DOHH2 (cell line): ENCODE measurements around the gene RAD51B.

Source experiments
- H3F3A ChIP-seq: fragments of 200-600 bp; sonication (generic), shearing (Covaris generic); 2 replicates; pipeline ENCODE4 v1.6.0; 2016; ENCODE audit warnings: antibody characterized with exemption, mild to moderate bottlenecking; ENCODE audit not compliant: control insufficient read depth, insufficient read depth
- H3K27ac ChIP-seq: fragments of 200-600 bp; sonication (generic); 2 replicates; pipeline ENCODE4 v1.5.1; 2014; ENCODE audit warnings: low read depth, mild to moderate bottlenecking, low read length, moderate library complexity
- H3K27me3 ChIP-seq: fragments of 200-600 bp; sonication (generic); 2 replicates; pipeline ENCODE4 v1.6.1; 2014; ENCODE audit warnings: mild to moderate bottlenecking, low read length, mixed read lengths; ENCODE audit not compliant: control insufficient read depth
- H3K36me3 ChIP-seq: fragments of 200-600 bp; sonication (generic); 2 replicates; pipeline ENCODE4 v1.6.1; 2014; ENCODE audit warnings: mild to moderate bottlenecking, low read length, moderate library complexity, mixed read lengths; ENCODE audit not compliant: control insufficient read depth
- H3K4me1 ChIP-seq: fragments of 200-600 bp; sonication (generic); 2 replicates; pipeline ENCODE4 v1.6.1; 2014; ENCODE audit warnings: mild to moderate bottlenecking, low read length, mixed read lengths; ENCODE audit not compliant: control insufficient read depth
- H3K4me2 ChIP-seq: fragments of 200-600 bp; sonication (generic); 2 replicates; pipeline ENCODE4 v1.6.0; 2014; ENCODE audit warnings: mild to moderate bottlenecking, low read length, moderate library complexity
- H3K4me3 ChIP-seq: fragments of 200-600 bp; sonication (generic); 2 replicates; pipeline ENCODE4 v1.5.1; 2014; ENCODE audit warnings: mild to moderate bottlenecking, low read length, mixed read lengths
- H3K79me2 ChIP-seq: fragments of 200-600 bp; sonication (generic); 2 replicates; pipeline ENCODE4 v1.6.1; 2014; ENCODE audit warnings: mild to moderate bottlenecking, low read length, mixed read lengths; ENCODE audit not compliant: control insufficient read depth
- H3K9me2 ChIP-seq: fragments of 200-600 bp; sonication (generic); replicated peaks from 2 replicates; pipeline ENCODE4 v1.6.1; 2014; ENCODE audit warnings: mild to moderate bottlenecking, low read length, mixed read lengths; ENCODE audit not compliant: control insufficient read depth
- H3K9me3 ChIP-seq: fragments of 200-600 bp; sonication (generic); 2 replicates; pipeline ENCODE4 v1.6.1; 2014; ENCODE audit warnings: antibody characterized with exemption, low read length, mixed read lengths; ENCODE audit not compliant: control insufficient read depth, insufficient read depth
- H4K20me1 ChIP-seq: fragments of 200-600 bp; sonication (generic); 2 replicates; pipeline ENCODE4 v1.6.0; 2014; ENCODE audit warnings: low read depth, mild to moderate bottlenecking, antibody characterized with exemption, low read length, moderate library complexity; ENCODE audit not compliant: control insufficient read depth, insufficient read depth
- EZH2phosphoT487 ChIP-seq: fragments of 200-600 bp; sonication (generic); IDR thresholded peaks from 2 replicates; pipeline ENCODE4 v1.6.1; 2017; ENCODE audit warnings: borderline replicate concordance, mild to moderate bottlenecking, antibody characterized with exemption, low read length, moderate library complexity, mixed read lengths
- TF ChIP-seq, protein P1 (sequence below): fragments of 200-600 bp; sonication (generic); IDR thresholded peaks from one replicate; pipeline ENCODE4 v1.5.1; 2014; ENCODE audit warnings: antibody characterized with exemption, mild to moderate bottlenecking, low read depth, low read length; ENCODE audit not compliant: poor library complexity, severe bottlenecking

The RAD51B gene

DNA sequence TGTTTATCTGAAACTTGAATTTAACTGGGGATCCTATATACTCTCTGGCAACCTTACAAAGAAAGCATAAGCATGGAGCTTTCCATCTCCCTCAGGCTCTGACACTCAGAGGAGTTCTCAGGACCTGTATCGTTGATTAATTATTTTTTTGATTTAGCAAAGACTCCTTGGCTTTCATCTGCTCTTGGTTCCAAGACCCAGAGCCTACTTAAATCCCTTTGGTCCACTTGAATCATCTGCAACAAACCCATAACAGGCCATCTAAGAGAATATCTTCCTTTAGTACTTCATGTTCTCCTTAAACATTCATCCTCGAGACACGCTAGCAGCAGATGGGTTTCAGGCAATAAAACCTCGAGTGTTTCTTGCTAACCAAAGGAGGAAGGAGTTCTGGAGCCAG is 887.9 kb downstream of the RAD51B start:
- TF ChIP-seq EZH2phosphoT487 = no peak
- TF ChIP-seq, protein P1, sequence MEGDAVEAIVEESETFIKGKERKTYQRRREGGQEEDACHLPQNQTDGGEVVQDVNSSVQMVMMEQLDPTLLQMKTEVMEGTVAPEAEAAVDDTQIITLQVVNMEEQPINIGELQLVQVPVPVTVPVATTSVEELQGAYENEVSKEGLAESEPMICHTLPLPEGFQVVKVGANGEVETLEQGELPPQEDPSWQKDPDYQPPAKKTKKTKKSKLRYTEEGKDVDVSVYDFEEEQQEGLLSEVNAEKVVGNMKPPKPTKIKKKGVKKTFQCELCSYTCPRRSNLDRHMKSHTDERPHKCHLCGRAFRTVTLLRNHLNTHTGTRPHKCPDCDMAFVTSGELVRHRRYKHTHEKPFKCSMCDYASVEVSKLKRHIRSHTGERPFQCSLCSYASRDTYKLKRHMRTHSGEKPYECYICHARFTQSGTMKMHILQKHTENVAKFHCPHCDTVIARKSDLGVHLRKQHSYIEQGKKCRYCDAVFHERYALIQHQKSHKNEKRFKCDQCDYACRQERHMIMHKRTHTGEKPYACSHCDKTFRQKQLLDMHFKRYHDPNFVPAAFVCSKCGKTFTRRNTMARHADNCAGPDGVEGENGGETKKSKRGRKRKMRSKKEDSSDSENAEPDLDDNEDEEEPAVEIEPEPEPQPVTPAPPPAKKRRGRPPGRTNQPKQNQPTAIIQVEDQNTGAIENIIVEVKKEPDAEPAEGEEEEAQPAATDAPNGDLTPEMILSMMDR = no peak
- no peak overlapping the region for H3K4me2 ChIP-seq
- no peaks in the 10 kb centered on the region for H4K20me1 ChIP-seq
- no peaks in the 10 kb centered on the region for H3K36me3 ChIP-seq
- H3K4me1 ChIP-seq = no peaks in the 10 kb centered on the region
- H3F3A ChIP-seq = no peaks in the 10 kb centered on the region
- no peaks in the 10 kb centered on the region for H3K79me2 ChIP-seq
- H3K4me3 ChIP-seq = no peak overlapping the region
- H3K9me2 ChIP-seq = no peaks in the 10 kb centered on the region
- no peak overlapping the region for H3K27ac ChIP-seq
- H3K27me3 ChIP-seq = no peaks in the 10 kb centered on the region
- no peaks in the 10 kb centered on the region for H3K9me3 ChIP-seq

DNA sequence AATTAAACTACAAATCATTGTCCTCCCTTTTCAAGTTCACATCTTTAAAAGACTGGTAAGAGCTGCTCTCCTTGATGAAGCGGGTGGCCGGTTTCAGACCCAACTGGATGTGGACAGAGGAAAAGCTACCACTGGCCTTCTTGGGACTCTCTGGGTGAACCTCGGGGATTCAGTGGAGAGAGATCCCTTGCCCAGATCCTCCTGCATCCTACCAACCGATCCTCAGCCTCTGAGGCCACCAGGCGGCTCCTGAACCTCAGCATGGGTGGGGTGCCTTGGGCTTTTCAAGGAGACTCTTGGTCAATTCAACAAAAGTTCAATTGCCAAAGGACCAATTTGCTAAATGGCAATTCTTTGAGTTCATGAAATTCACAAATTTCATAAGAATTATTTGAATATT is 888.8 kb downstream of the RAD51B start:
- Histone ChIP-seq H3K9me3 (no peaks in the 10 kb centered on the region), H3K79me2 (no peaks in the 10 kb centered on the region), H3F3A (no peaks in the 10 kb centered on the region), H3K4me1 (no peaks in the 10 kb centered on the region), H3K4me3 (no peak overlapping the region), H3K4me2 (no peak overlapping the region), H3K9me2 (no peaks in the 10 kb centered on the region), H3K36me3 (no peaks in the 10 kb centered on the region), H3K27ac (no peak overlapping the region), H4K20me1 (no peaks in the 10 kb centered on the region), H3K27me3 (no peaks in the 10 kb centered on the region)
- TF ChIP-seq, protein P1 = no peak
- TF ChIP-seq EZH2phosphoT487 = no peak

DNA sequence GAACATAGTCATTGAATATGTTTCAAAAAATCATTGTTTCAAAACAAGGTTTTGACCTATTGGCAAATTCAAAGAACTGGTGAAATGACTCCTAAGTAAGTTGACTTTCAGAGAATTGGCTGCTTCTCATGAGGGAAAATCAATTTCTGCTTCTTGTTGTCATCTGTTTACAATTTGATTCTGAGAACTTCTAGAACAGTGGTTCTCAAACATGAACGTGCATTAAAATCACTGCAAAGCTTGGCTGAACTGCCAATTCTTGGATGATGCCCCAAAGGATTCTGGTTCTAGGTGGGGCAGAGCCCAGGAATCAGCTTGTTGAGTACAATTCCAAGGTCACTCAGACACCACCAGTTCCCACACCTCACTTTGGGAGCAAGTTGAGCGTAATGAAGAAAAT is 889.4 kb downstream of the RAD51B start:
- Histone ChIP-seq H3K4me3 (no peak overlapping the region), H3K4me2 (no peak overlapping the region), H3K9me2 (no peaks in the 10 kb centered on the region), H3K9me3 (no peaks in the 10 kb centered on the region), H3K36me3 (no peaks in the 10 kb centered on the region), H4K20me1 (no peaks in the 10 kb centered on the region), H3K27ac (no peak overlapping the region), H3F3A (no peaks in the 10 kb centered on the region), H3K27me3 (no peaks in the 10 kb centered on the region), H3K79me2 (no peaks in the 10 kb centered on the region), H3K4me1 (no peaks in the 10 kb centered on the region)
- TF ChIP-seq EZH2phosphoT487 = no peak
- TF ChIP-seq, protein P1 = no peak

DNA sequence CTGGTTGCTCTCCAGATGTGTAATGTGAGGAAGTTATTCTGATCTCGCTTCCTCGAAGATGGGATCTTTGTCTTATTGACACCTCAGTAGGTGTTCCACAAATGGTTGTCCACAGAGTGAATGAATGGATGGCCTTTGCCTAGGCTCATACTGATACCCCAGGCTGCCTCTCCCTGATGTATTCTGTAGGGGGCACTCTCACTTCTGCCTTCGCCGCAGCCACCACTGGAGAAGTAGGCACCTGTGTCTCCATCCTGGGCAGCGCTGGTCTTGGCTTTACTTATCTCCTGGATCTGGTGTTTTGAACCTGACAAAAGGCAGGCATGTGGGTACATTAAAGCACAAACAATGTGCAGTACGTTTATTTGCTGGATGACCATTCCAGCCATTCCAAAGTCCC is 891.2 kb downstream of the RAD51B start:
- H3K4me1 ChIP-seq = no peaks in the 10 kb centered on the region
- TF ChIP-seq, protein P1 = peak; percentile 16
- no peak for TF ChIP-seq EZH2phosphoT487
- H3K27ac ChIP-seq = no peak overlapping the region

More for the DNA sequence above, 891.2 kb downstream of the RAD51B start:
- H3K9me3 ChIP-seq = no peaks in the 10 kb centered on the region
- H3K4me3 ChIP-seq = no peak overlapping the region
- H3K36me3 ChIP-seq = no peaks in the 10 kb centered on the region
- H3F3A ChIP-seq = no peaks in the 10 kb centered on the region
- H3K27me3 ChIP-seq = no peaks in the 10 kb centered on the region
- no peak overlapping the region for H3K4me2 ChIP-seq
- H3K79me2 ChIP-seq = no peaks in the 10 kb centered on the region
- H3K9me2 ChIP-seq = no peaks in the 10 kb centered on the region
- H4K20me1 ChIP-seq = no peaks in the 10 kb centered on the region
